Activated CD4-positive, alpha-beta memory T cell treated with anti-CD3 and anti-CD28 coated beads, Interleukin-2, amount 10 ng/mL, durations not matched to agents 7 days and 5 days (primary cell): ENCODE measurements around the gene CNTFR. TPM values are rescaled to one million over a fixed set of nuclear protein-coding genes. Genes with fewer than 3 reads are reported as not detected.

Experiments used
- CTCF ChIA-PET: fragments of 350-600 bp; sonication (Branson Sonifier 250); formaldehyde crosslinking; loops from one replicate; lab custom pipeline; 2021; ENCODE audit warnings: antibody characterized with exemption, inconsistent platforms; lab: Charles Lee
- POLR2A ChIA-PET: fragments of 350-600 bp; sonication (Branson Sonifier 250); formaldehyde crosslinking; loops from one replicate; lab custom pipeline; 2021; ENCODE audit warnings: antibody characterized with exemption; lab: Charles Lee
- DNase-seq: peaks from one replicate; pipeline ENCODE4 v3.0.0-alpha.2; 2020
- H3K27ac Mint-ChIP-seq: one replicate; pipeline ENCODE4 v1.8.0; 2021; ENCODE audit warnings: mild to moderate bottlenecking, mixed read lengths
- H3K27me3 Mint-ChIP-seq: one replicate; pipeline ENCODE4 v1.8.0; 2021; ENCODE audit warnings: mixed read lengths
- H3K36me3 Mint-ChIP-seq: one replicate; pipeline ENCODE4 v1.8.0; 2021; ENCODE audit warnings: low read depth, mixed read lengths
- H3K4me1 Mint-ChIP-seq: one replicate; pipeline ENCODE4 v1.8.0; 2021; ENCODE audit warnings: mixed read lengths
- H3K4me3 Mint-ChIP-seq: one replicate; pipeline ENCODE4 v1.8.0; 2021; ENCODE audit warnings: mild to moderate bottlenecking, mixed read lengths
- H3K9me3 Mint-ChIP-seq: one replicate; pipeline ENCODE4 v1.8.0; 2021; ENCODE audit warnings: mixed read lengths
- total RNA-seq, 2 experiments: library from RNA; stranded (reverse); gene quantifications; one replicate each; pipeline ENCODE4 v1.2.3, GENCODE V29; 2021

CNTFR gene
- total RNA-seq, 2 experiments from 2014 or later = not detected

GRCh38 chr9:34582787-34583186 is 6.7 kb downstream of the CNTFR start:
- H3K27ac Mint-ChIP-seq = no peak overlapping the region
- H3K36me3 Mint-ChIP-seq = no peaks in the 10 kb centered on the region
- DNase-seq = no peak
- H3K27me3 Mint-ChIP-seq = peaks cover 78% of the 10 kb centered on the region
- ChIA-PET CTCF (interaction anchor here (0.6 to 2.1 kb wide), 2 partner anchors 9 to 154 kb away, joined by 3 to 7 read pairs; no protein-coding TSS in a partner anchor), POLR2A (no interaction called here)
- no peaks in the 10 kb centered on the region for H3K9me3 Mint-ChIP-seq
- H3K4me3 Mint-ChIP-seq = no peak overlapping the region
- no peaks in the 10 kb centered on the region for H3K4me1 Mint-ChIP-seq

- ChIA-PET CTCF (interaction anchor here (0.6 to 1.0 kb wide), 2 partner anchors 135 to 1062 kb away, joined by 3 read pairs; no protein-coding TSS in a partner anchor), POLR2A (no interaction called here)
- H3K27ac Mint-ChIP-seq = no peak overlapping the region
- no peaks in the 10 kb centered on the region for H3K9me3 Mint-ChIP-seq
- H3K27me3 Mint-ChIP-seq = peaks cover 76% of the 10 kb centered on the region
- H3K4me1 Mint-ChIP-seq = peaks cover 5% of the 10 kb centered on the region
- no peak for DNase-seq
- no peak overlapping the region for H3K4me3 Mint-ChIP-seq
- no peaks in the 10 kb centered on the region for H3K36me3 Mint-ChIP-seq
These were observed 8.2 kb downstream of the CNTFR start for GRCh38 chr9:34581318-34581717.

DNA sequence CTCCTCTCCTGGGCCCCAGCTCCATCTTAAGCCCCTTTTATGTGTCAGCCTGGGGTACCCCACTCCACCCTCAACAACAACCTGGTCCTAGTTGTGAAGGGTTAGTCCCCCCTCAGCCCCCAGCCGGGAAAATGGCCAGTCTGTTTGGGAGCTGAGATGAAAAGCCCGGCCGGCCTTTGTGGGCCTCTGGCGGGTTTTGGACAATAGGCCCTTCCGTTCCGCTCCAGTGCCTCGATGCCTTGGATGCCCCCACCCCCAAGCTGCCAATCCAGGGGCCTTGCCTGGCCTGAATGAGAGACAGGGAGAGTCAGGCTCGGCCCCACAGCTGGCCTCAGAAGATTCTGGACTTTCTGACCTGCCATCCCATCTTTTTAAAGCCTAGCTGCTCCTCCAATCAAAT is 9.2 kb downstream of the CNTFR start:
- POLR2A ChIA-PET = no interaction called here
- H3K27me3 Mint-ChIP-seq = peaks cover 73% of the 10 kb centered on the region
- no peaks in the 10 kb centered on the region for H3K9me3 Mint-ChIP-seq
- no peak overlapping the region for H3K27ac Mint-ChIP-seq
- DNase-seq = no peak
- peaks cover 5% of the 10 kb centered on the region for H3K4me1 Mint-ChIP-seq
- H3K4me3 Mint-ChIP-seq = no peak overlapping the region
- no peaks in the 10 kb centered on the region for H3K36me3 Mint-ChIP-seq
- CTCF ChIA-PET = interaction anchor here (1.0 kb wide), 1 partner anchor 23 kb away, joined by 4 read pairs; no protein-coding TSS in a partner anchor

GRCh38 chr9:34579808-34580163 is 9.7 kb downstream of the CNTFR start:
- Mint-ChIP-seq H3K4me1 (peaks cover 5% of the 10 kb centered on the region), H3K4me3 (no peak overlapping the region), H3K36me3 (no peaks in the 10 kb centered on the region), H3K27ac (no peak overlapping the region), H3K27me3 (peaks cover 73% of the 10 kb centered on the region), H3K9me3 (no peaks in the 10 kb centered on the region)
- POLR2A ChIA-PET = interaction anchor here (1.1 kb wide), 1 partner anchor 9 kb away, joined by 4 read pairs; no protein-coding TSS in a partner anchor
- DNase-seq = no peak
- CTCF ChIA-PET = interaction anchor here (0.6 to 1.0 kb wide), 3 partner anchors 12 to 350 kb away, joined by 3 to 4 read pairs (median 3); no protein-coding TSS in a partner anchor

- H3K4me3 Mint-ChIP-seq = no peak overlapping the region
- ChIA-PET CTCF (interaction anchor here (0.6 to 1.0 kb wide), 3 partner anchors 12 to 350 kb away, joined by 3 to 4 read pairs (median 3); no protein-coding TSS in a partner anchor), POLR2A (interaction anchor here (1.1 kb wide), 1 partner anchor 8 kb away, joined by 4 read pairs; no protein-coding TSS in a partner anchor)
- peaks cover 5% of the 10 kb centered on the region for H3K4me1 Mint-ChIP-seq
- no peak for DNase-seq
- peaks cover 70% of the 10 kb centered on the region for H3K27me3 Mint-ChIP-seq
- no peaks in the 10 kb centered on the region for H3K36me3 Mint-ChIP-seq
- H3K9me3 Mint-ChIP-seq = no peaks in the 10 kb centered on the region
- H3K27ac Mint-ChIP-seq = no peak overlapping the region
These were observed 10.3 kb downstream of the CNTFR start for GRCh38 chr9:34579104-34579807.

DNA sequence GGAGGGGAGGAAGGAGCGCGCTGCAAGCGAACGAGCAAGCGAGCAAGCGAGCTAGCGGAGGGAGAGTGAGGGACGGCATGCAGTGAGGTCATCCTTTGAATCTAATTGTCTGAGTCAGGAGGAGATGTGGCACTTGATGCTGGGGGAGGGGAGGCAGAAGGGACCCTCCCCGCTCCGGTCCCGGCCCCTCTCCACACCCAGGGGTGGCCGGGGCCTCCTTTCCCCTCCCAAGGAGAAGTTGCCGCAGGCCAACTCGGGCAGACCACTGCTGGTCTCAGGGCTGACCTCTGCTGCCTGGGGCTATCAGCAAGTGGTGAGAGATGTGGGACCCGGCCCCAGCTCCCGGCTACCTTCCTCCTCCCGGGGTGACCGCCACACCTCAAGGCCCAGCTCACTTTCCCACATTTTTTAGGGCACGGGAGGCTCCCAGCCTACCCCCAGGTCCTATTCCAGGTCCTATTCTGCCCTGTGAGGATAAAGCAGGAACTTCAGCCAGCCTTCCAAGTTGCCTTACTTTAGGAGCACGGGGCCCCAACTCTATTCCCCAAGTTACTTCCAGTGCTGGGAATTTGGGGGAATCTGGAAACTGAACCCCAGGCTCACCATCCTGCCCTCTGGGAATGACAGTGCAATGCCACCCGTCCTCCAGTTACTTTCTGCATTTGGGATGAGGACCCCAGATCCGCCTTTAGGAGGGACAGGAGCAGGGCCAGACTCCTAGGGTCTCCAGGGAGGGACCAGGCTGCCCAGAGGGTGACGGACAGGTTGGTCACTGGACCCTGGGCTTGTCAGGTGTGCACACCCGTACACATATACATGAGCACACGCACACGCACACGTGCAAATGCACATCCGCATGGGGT is 11.1 kb downstream of the CNTFR start:
- no peaks in the 10 kb centered on the region for H3K36me3 Mint-ChIP-seq
- H3K27me3 Mint-ChIP-seq = peaks cover 68% of the 10 kb centered on the region
- ChIA-PET POLR2A (no interaction called here), CTCF (no interaction called here)
- peaks cover 5% of the 10 kb centered on the region for H3K4me1 Mint-ChIP-seq
- DNase-seq = no peak
- H3K27ac Mint-ChIP-seq = no peak overlapping the region
- no peaks in the 10 kb centered on the region for H3K9me3 Mint-ChIP-seq
- H3K4me3 Mint-ChIP-seq = no peak overlapping the region

DNA sequence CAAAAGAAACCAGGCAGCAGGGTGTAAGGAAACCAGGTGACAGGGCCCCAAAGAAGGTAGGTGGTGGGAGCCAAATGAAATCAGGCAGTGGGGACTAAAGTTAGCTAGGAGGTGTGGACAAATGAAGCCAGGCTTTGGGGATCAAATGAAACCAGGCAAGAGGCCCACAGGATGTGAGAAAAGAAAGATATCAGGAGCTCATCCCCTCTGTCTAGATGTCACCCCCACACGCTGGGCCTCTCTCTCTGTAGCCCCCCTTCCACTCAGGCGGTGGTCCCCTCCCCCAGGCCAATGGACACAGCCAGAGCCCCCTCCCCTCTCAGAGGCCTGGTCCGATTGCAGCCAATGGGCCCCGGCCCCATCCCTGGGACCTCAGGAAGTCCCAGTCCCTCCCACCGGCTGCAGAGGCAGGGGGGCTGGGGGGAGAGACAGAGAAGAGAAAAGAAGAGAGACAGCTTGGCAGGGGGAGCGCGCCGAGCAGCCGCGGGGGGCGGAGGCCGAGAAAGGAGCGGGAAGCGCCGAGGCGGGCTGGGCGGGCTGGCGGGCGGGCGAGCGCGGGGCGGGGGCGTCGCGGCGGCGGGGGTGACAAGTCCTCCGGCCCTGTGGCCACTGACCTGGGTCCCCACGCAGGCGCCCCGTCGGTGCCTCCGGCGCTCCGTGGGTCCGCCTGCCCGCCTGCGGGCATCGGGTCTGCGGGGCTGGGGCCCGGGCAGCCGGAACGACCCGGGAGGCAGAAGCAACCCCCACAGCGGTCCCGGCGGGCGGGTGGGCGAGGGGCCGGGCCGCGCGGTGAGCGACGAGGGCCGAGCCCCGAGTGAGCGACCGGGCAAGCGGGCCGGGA is 11.9 kb downstream of the CNTFR start:
- no peak for DNase-seq
- Mint-ChIP-seq H3K4me1 (peaks cover 5% of the 10 kb centered on the region), H3K27ac (no peak overlapping the region), H3K9me3 (no peaks in the 10 kb centered on the region), H3K4me3 (no peak overlapping the region), H3K27me3 (peaks cover 61% of the 10 kb centered on the region), H3K36me3 (no peaks in the 10 kb centered on the region)
- POLR2A ChIA-PET = no interaction called here
- CTCF ChIA-PET = no interaction called here

- Mint-ChIP-seq H3K27ac (no peak overlapping the region), H3K27me3 (peaks cover 57% of the 10 kb centered on the region), H3K4me1 (peaks cover 5% of the 10 kb centered on the region), H3K9me3 (no peaks in the 10 kb centered on the region), H3K4me3 (no peak overlapping the region), H3K36me3 (no peaks in the 10 kb centered on the region)
- ChIA-PET CTCF (interaction anchor here (0.5 kb wide), 1 partner anchor 56 kb away, joined by 3 read pairs; no protein-coding TSS in a partner anchor), POLR2A (no interaction called here)
- DNase-seq = no peak
These were observed 12.7 kb downstream of the CNTFR start for GRCh38 chr9:34576597-34577399.

- Mint-ChIP-seq H3K4me1 (peaks cover 5% of the 10 kb centered on the region), H3K9me3 (no peaks in the 10 kb centered on the region), H3K27ac (no peak overlapping the region), H3K27me3 (peaks cover 50% of the 10 kb centered on the region), H3K4me3 (no peak overlapping the region), H3K36me3 (no peaks in the 10 kb centered on the region)
- POLR2A ChIA-PET = no interaction called here
- CTCF ChIA-PET = no interaction called here
- DNase-seq = no peak
These were observed 13.5 kb downstream of the CNTFR start for GRCh38 chr9:34575862-34576596.

DNA sequence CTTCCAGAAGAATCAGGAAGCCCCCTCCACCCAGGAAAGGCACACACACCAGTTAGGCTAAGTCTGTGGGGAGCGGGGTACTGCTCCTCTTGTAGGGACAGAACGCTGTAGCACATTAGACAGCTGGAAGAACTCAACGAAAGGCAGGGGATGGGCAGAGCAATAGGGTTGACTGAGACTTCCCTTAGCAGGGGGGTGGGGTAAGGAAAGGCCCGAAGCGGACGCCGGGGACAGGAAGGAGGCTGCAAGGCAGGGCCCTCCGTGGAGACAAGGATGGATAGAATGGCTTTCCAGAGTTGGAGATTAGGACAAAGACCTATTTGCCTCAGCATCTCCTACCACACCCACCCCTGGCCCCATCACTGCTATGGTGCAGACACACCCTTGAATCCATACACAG is 14.3 kb downstream of the CNTFR start:
- no peaks in the 10 kb centered on the region for H3K36me3 Mint-ChIP-seq
- DNase-seq = no peak
- ChIA-PET POLR2A (no interaction called here), CTCF (no interaction called here)
- no peak overlapping the region for H3K27ac Mint-ChIP-seq
- H3K4me1 Mint-ChIP-seq = peaks cover 5% of the 10 kb centered on the region
- H3K27me3 Mint-ChIP-seq = peaks cover 42% of the 10 kb centered on the region
- H3K4me3 Mint-ChIP-seq = no peak overlapping the region
- no peaks in the 10 kb centered on the region for H3K9me3 Mint-ChIP-seq

- H3K27me3 Mint-ChIP-seq = peaks cover 36% of the 10 kb centered on the region
- CTCF ChIA-PET = no interaction called here
- POLR2A ChIA-PET = no interaction called here
These were observed 15.0 kb downstream of the CNTFR start for GRCh38 chr9:34574571-34574970.

More at GRCh38 chr9:34574571-34574970, 15.0 kb downstream of the CNTFR start:
- DNase-seq = no peak
- no peak overlapping the region for H3K4me3 Mint-ChIP-seq
- H3K4me1 Mint-ChIP-seq = peaks cover 5% of the 10 kb centered on the region
- H3K9me3 Mint-ChIP-seq = no peaks in the 10 kb centered on the region
- H3K27ac Mint-ChIP-seq = no peak overlapping the region
- no peaks in the 10 kb centered on the region for H3K36me3 Mint-ChIP-seq
